ENCODE results near the gene NUBP2.

DNA sequence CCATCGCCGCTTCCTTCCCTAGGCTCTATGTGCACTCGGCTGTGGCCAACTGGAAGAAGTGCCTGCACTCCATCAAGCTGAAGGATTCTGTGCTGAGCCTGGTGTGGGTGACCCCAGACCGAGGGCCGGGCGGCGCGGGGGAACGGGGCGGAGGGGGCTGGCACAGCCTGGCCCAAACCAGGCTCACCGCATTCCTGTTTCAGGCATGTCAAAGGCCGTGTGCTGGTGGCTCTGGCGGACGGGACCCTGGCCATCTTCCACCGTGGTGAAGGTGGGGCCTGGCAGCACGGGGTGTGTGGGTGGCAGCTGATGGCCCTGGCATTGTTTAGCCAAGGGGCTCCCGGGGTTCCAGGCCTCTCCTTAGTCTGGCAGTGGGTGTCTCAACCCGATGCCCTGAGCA lies 16.1 kb upstream of the NUBP2 start:
- TF ChIP-seq, protein P1, sequence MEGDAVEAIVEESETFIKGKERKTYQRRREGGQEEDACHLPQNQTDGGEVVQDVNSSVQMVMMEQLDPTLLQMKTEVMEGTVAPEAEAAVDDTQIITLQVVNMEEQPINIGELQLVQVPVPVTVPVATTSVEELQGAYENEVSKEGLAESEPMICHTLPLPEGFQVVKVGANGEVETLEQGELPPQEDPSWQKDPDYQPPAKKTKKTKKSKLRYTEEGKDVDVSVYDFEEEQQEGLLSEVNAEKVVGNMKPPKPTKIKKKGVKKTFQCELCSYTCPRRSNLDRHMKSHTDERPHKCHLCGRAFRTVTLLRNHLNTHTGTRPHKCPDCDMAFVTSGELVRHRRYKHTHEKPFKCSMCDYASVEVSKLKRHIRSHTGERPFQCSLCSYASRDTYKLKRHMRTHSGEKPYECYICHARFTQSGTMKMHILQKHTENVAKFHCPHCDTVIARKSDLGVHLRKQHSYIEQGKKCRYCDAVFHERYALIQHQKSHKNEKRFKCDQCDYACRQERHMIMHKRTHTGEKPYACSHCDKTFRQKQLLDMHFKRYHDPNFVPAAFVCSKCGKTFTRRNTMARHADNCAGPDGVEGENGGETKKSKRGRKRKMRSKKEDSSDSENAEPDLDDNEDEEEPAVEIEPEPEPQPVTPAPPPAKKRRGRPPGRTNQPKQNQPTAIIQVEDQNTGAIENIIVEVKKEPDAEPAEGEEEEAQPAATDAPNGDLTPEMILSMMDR (IDR thresholded peaks at IDR 0.05): no peak
- TF ChIP-seq POLR2A (IDR thresholded peaks at IDR 0.05): no peak
